ENCODE data around the gene ZNF101.

- TF ChIP-seq CTCF (IDR thresholded peaks at IDR 0.05) (no peak), POLR2A (IDR thresholded peaks at IDR 0.05) (no peak)
These were observed 5.7 kb downstream of the ZNF101 start for GRCh38 chr19:19674315-19674714.
